Spleen (tissue), 7 donors: ENCODE measurements around the gene ERICH4.

Experiments used
- CTCF ChIP-seq, 11 experiments: fragments of 200-600 bp in 7 of 11; fragments of 450-650 bp in 4 of 11; sonication (generic) in 4 of 11; IDR thresholded peaks in 8 of 11; conservative IDR thresholded peaks in 3 of 11; 1 replicate in 7 of 11; 2 replicates in 4 of 11; pipeline versions ENCODE4 v1.4.0 to v1.8.0; 2016 to 2021; ENCODE audit warnings: antibody characterized with exemption in 11 of 11, inconsistent platforms in 4 of 11, mild to moderate bottlenecking in 1 of 11
- POLR2A ChIP-seq, 3 donors: fragments of 450-650 bp; IDR thresholded peaks; one replicate each; pipeline ENCODE4 v1.5.1; 2017; ENCODE audit warnings: antibody characterized with exemption in 3 of 3, mild to moderate bottlenecking in 1 of 3
- POLR2AphosphoS5 ChIP-seq, 3 donors: sonication (generic); formaldehyde crosslinking; IDR thresholded peaks; one replicate each; pipeline ENCODE4 v1.5.1; 2017; ENCODE audit warnings: antibody characterized with exemption in 3 of 3
- donor health status: DM: no; HTN: no; CAD: no; lungs with moderate emphysema.
- donor health status: DM: no; HTN: no; CAD: no.
- donor health status: DM: no; HTN: no; CAD: no.

GRCh38 chr19:41420101-41420880 is 22.7 kb upstream of the ERICH4 start:
- no peak for TF ChIP-seq POLR2A (IDR thresholded peaks at IDR 0.05)
- no peak for TF ChIP-seq CTCF (IDR thresholded peaks at IDR 0.05 in 8 of 11, conservative IDR thresholded peaks at IDR 0.05 in 3 of 11)
- peak in 1 of 3 donors; percentile 30 for TF ChIP-seq POLR2AphosphoS5 (IDR thresholded peaks at IDR 0.05)
